ENCODE data around the gene SUPT20HL1. TPM values are rescaled to one million over a fixed set of nuclear protein-coding genes. Genes with fewer than 3 reads are reported as not detected.

SUPT20HL1 gene
- total and polyA plus RNA-seq, 2 of the 4 experiments (the other 2 are of a cell fraction): not detected

GRCh38 chrX:24332878-24333277, 27.6 kb upstream of the SUPT20HL1 start:
- no peak for DNase-seq
- dilution Hi-C loops (cut with HindIII; ENCODE audit: low sequenced_read_pairs, unreplicated experiment): no loop called here

More at GRCh38 chrX:24332878-24333277, 27.6 kb upstream of the SUPT20HL1 start:
- ChIA-PET POLR2A (ENCODE audit: unreplicated experiment) (no interaction called here), CTCF (interaction anchor here (0.6 kb wide), 1 partner anchor 226 kb away, joined by 3 read pairs; no protein-coding TSS in a partner anchor)
- TF ChIP-seq MAFK (IDR thresholded peaks at IDR 0.05; ENCODE audit: low read depth, low read length) (no peak), CTCF (conservative IDR thresholded peaks at IDR 0.05; ENCODE audit: low read depth, low read length) (no peak), RCOR1 (IDR thresholded peaks at IDR 0.05; ENCODE audit: insufficient replicate concordance, low read length) (no peak), CHD1 (IDR thresholded peaks at IDR 0.05; ENCODE audit: low read depth, low read length) (no peak), CEBPB (IDR thresholded peaks at IDR 0.05; ENCODE audit: low read depth, low read length) (no peak), ELK1 (IDR thresholded peaks at IDR 0.05; ENCODE audit: borderline replicate concordance, low read depth, low read length) (no peak), SMC3 (IDR thresholded peaks at IDR 0.05; ENCODE audit: low read depth, low read length) (no peak)
- Histone ChIP-seq H4K8ac (ENCODE audit: low read depth in 2 of 2, low read length in 2 of 2) (no peak overlapping the region), H2AK5ac (ENCODE audit: low read depth, low read length) (no peak overlapping the region), H3K4me3 (ENCODE audit: insufficient read depth, low read depth, low read length) (no peak overlapping the region), H4K5ac (ENCODE audit: low read depth, low read length) (no peak overlapping the region), H2BK5ac (ENCODE audit: low read depth, low read length, poor library complexity, severe bottlenecking) (no peak overlapping the region), H3K4me1 (ENCODE audit: control insufficient read depth, insufficient read depth, low read length) (no peaks in the 10 kb centered on the region), H3K18ac (ENCODE audit: low read depth, low read length) (no peak overlapping the region), H2BK15ac (ENCODE audit: low read depth, low read length) (no peak overlapping the region), H3K23ac (ENCODE audit: low read depth, low read length) (no peak overlapping the region), H2AK9ac (replicated peaks; ENCODE audit: low read depth, low read length, poor library complexity) (no peak overlapping the region), H3K14ac (replicated peaks; ENCODE audit: low read depth, low read length) (no peak overlapping the region), H3K56ac (ENCODE audit: extremely low read depth, insufficient read depth, low read length) (no peak overlapping the region), H3K27ac (ENCODE audit: insufficient read depth, low read length) (no peak overlapping the region), H2AFZ (replicated peaks; ENCODE audit: low read length, poor library complexity) (no peak overlapping the region), H3K4me2 (ENCODE audit: low read depth, low read length) (no peak overlapping the region), H2BK120ac (ENCODE audit: low read depth, low read length) (no peak overlapping the region), H3K9ac (ENCODE audit: low read depth, low read length) (no peak overlapping the region), H2BK20ac (ENCODE audit: low read depth, low read length) (no peak overlapping the region), H3K9me3 (ENCODE audit: control insufficient read depth, insufficient read depth, low read length) (no peaks in the 10 kb centered on the region), H3K79me1 (ENCODE audit: low read depth in 1 of 2, low read length in 2 of 2) (no peaks in the 10 kb centered on the region), H3K9me1 (ENCODE audit: insufficient read depth, low read length) (no peaks in the 10 kb centered on the region; the same call in 1 of the 2 replicates), H4K91ac (ENCODE audit: insufficient read depth, low read depth, low read length) (no peak overlapping the region), H3K4ac (ENCODE audit: low read depth, low read length) (no peak overlapping the region), H3K27me3 (ENCODE audit: control insufficient read depth, insufficient read depth, low read length) (peaks cover 3% of the 10 kb centered on the region; the same call in 1 of the 2 replicates), H3K36me3 (ENCODE audit: control insufficient read depth, insufficient read depth, low read length) (no peaks in the 10 kb centered on the region), H4K20me1 (ENCODE audit: insufficient read depth, low read length) (no peaks in the 10 kb centered on the region)
- no TSS peak for BruUV-seq (replicated peaks)
- intact Hi-C loops (cut with micrococcal nuclease) (no loop called here), in situ Hi-C loops (cut with MboI; ENCODE audit: low sequenced_read_pairs) (no loop called here)
- ATAC-seq (ENCODE audit: low read depth): no peak
- 60% methylated on average over 1 of the region's 4 CpGs; no CpG with 5 or more reads in 1 of the 2 experiments for WGBS, 2 experiments (ENCODE audit: extremely low coverage in 2 of 2, insufficient read length in 1 of 2)

Measured in IMR-90 (cell line).